Ascending aorta (tissue), 2 donors: ENCODE results near the gene FSTL4. TPM values are rescaled to one million over a fixed set of nuclear protein-coding genes. Genes with fewer than 3 reads are reported as not detected.

Source experiments
- DNase-seq, 2 donors: peaks; one replicate each; pipeline ENCODE4 v3.0.0-alpha.2; 2019; ENCODE audit warnings: low spot score in 2 of 2
- H3K27ac ChIP-seq, 2 donors: fragments of 200-600 bp; sonication (generic); one replicate each; pipeline ENCODE4 v1.5.1; 2016 to 2017; ENCODE audit warnings: mild to moderate bottlenecking in 1 of 2
- H3K27me3 ChIP-seq: fragments of 200-600 bp; sonication (generic); one replicate; pipeline ENCODE4 v1.5.1; 2017
- H3K36me3 ChIP-seq, 2 donors: fragments of 200-600 bp; sonication (generic); one replicate each; pipeline ENCODE4 v1.5.1; 2016
- H3K4me1 ChIP-seq, 2 donors: fragments of 200-600 bp; sonication (generic); one replicate each; pipeline ENCODE4 v1.5.1; 2016 to 2017; ENCODE audit warnings: mild to moderate bottlenecking in 1 of 2
- H3K4me3 ChIP-seq, 2 donors: fragments of 200-600 bp; sonication (generic); one replicate each; pipeline ENCODE4 v1.5.1; 2016 to 2017; ENCODE audit warnings: mild to moderate bottlenecking in 1 of 2
- H3K9me3 ChIP-seq, 2 donors: fragments of 200-600 bp; sonication (generic); one replicate each; pipeline ENCODE4 v1.5.1; 2016
- intact Hi-C: fragments of 100-400 bp; cut with DNase I; formaldehyde crosslinking; loops from one replicate; pipeline ENCODE4 v1.15.1; 2023
- total RNA-seq: library from RNA; depleted of rRNA; stranded (reverse); fragments of >200 nt; gene quantifications from one replicate; pipeline ENCODE4 v1.1.0, GENCODE V29; 2016
- TF ChIP-seq, protein P1 (sequence below), 3 experiments: fragments of 200-600 bp in 2 of 3; fragments of 450-650 bp in 1 of 3; sonication (generic) in 2 of 3; IDR thresholded peaks; one replicate each; pipeline ENCODE4 v1.5.1; 2016 to 2019; ENCODE audit warnings: antibody characterized with exemption in 3 of 3, mild to moderate bottlenecking in 1 of 3, moderate library complexity in 1 of 3

Gene FSTL4
- total RNA-seq, 1 donor from 2014 or later = 0.11 TPM

- H3K4me3 ChIP-seq = no peak overlapping the region
- intact Hi-C loops = no loop called here
- H3K27ac ChIP-seq = no peak overlapping the region
- TF ChIP-seq, protein P1, sequence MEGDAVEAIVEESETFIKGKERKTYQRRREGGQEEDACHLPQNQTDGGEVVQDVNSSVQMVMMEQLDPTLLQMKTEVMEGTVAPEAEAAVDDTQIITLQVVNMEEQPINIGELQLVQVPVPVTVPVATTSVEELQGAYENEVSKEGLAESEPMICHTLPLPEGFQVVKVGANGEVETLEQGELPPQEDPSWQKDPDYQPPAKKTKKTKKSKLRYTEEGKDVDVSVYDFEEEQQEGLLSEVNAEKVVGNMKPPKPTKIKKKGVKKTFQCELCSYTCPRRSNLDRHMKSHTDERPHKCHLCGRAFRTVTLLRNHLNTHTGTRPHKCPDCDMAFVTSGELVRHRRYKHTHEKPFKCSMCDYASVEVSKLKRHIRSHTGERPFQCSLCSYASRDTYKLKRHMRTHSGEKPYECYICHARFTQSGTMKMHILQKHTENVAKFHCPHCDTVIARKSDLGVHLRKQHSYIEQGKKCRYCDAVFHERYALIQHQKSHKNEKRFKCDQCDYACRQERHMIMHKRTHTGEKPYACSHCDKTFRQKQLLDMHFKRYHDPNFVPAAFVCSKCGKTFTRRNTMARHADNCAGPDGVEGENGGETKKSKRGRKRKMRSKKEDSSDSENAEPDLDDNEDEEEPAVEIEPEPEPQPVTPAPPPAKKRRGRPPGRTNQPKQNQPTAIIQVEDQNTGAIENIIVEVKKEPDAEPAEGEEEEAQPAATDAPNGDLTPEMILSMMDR (IDR thresholded peaks at IDR 0.05) = no peak
- no peaks in the 10 kb centered on the region for H3K9me3 ChIP-seq
- no peaks in the 10 kb centered on the region for H3K27me3 ChIP-seq
- DNase-seq = no peak
- no peaks in the 10 kb centered on the region for H3K36me3 ChIP-seq
- H3K4me1 ChIP-seq = no peaks in the 10 kb centered on the region
These were observed 137.3 kb downstream of the FSTL4 start for GRCh38 chr5:133474851-133475590.

- no peaks in the 10 kb centered on the region for H3K4me1 ChIP-seq
- H3K9me3 ChIP-seq = no peaks in the 10 kb centered on the region
- H3K36me3 ChIP-seq = no peaks in the 10 kb centered on the region
These were observed 139.1 kb downstream of the FSTL4 start for GRCh38 chr5:133473291-133473690.

GRCh38 chr5:133472829-133473228, 139.5 kb downstream of the FSTL4 start:
- intact Hi-C loops = no loop called here
- DNase-seq = no peak
- H3K9me3 ChIP-seq = no peaks in the 10 kb centered on the region
- TF ChIP-seq, protein P1 (IDR thresholded peaks at IDR 0.05) = no peak
- H3K4me3 ChIP-seq = no peak overlapping the region
- no peaks in the 10 kb centered on the region for H3K27me3 ChIP-seq
- H3K36me3 ChIP-seq = no peaks in the 10 kb centered on the region
- H3K27ac ChIP-seq = no peak overlapping the region
- no peaks in the 10 kb centered on the region for H3K4me1 ChIP-seq

More at GRCh38 chr5:133473291-133473690, 139.1 kb downstream of the FSTL4 start:
- no peaks in the 10 kb centered on the region for H3K27me3 ChIP-seq
- intact Hi-C loops = no loop called here
- no peak for DNase-seq
- TF ChIP-seq, protein P1 (IDR thresholded peaks at IDR 0.05) = no peak
- no peak overlapping the region for H3K4me3 ChIP-seq
- H3K27ac ChIP-seq = no peak overlapping the region

- no peaks in the 10 kb centered on the region for H3K27me3 ChIP-seq
- no peak for DNase-seq
- no peaks in the 10 kb centered on the region for H3K9me3 ChIP-seq
- H3K4me1 ChIP-seq = no peaks in the 10 kb centered on the region
- no peak overlapping the region for H3K27ac ChIP-seq
- intact Hi-C loops = no loop called here
- H3K36me3 ChIP-seq = no peaks in the 10 kb centered on the region
- H3K4me3 ChIP-seq = no peak overlapping the region
- TF ChIP-seq, protein P1 (IDR thresholded peaks at IDR 0.05) = no peak
These were observed 140.6 kb downstream of the FSTL4 start for GRCh38 chr5:133471699-133472098.

GRCh38 chr5:133470841-133471240, 141.5 kb downstream of the FSTL4 start:
- TF ChIP-seq, protein P1 (IDR thresholded peaks at IDR 0.05) = no peak
- no peak overlapping the region for H3K4me3 ChIP-seq
- H3K27ac ChIP-seq = no peak overlapping the region
- intact Hi-C loops = no loop called here
- no peaks in the 10 kb centered on the region for H3K36me3 ChIP-seq
- H3K4me1 ChIP-seq = no peaks in the 10 kb centered on the region
- H3K9me3 ChIP-seq = no peaks in the 10 kb centered on the region
- no peaks in the 10 kb centered on the region for H3K27me3 ChIP-seq
- no peak for DNase-seq
